ENCODE results near the gene ZNF513.

ZNF513 gene

GRCh38 chr2:27381577-27382181 is 1.1 kb upstream of the ZNF513 start:
- no peak for DNase-seq

GRCh38 chr2:27379836-27380625 is 503 bp downstream of the ZNF513 start:
- peak; percentile 26 for DNase-seq

GRCh38 chr2:27379383-27379835 is 1.1 kb downstream of the ZNF513 start:
- no peak for DNase-seq

GRCh38 chr2:27378809-27379290 is 1.7 kb downstream of the ZNF513 start:
- DNase-seq, result no peak

- no peak for DNase-seq
These were observed 2.3 kb downstream of the ZNF513 start for GRCh38 chr2:27378096-27378808.

GRCh38 chr2:27377618-27378095 is 2.9 kb downstream of the ZNF513 start:
- DNase-seq, result no peak

GRCh38 chr2:27376866-27377617 is 3.5 kb downstream of the ZNF513 start:
- no peak for DNase-seq

- no peak for DNase-seq
These were observed 4.2 kb downstream of the ZNF513 start for GRCh38 chr2:27376151-27376865.

GRCh38 chr2:27375513-27376099 is 4.9 kb downstream of the ZNF513 start:
- no peak for DNase-seq

GRCh38 chr2:27373567-27373966 is 7.0 kb downstream of the ZNF513 start:
- DNase-seq, result no peak

- no peak for DNase-seq
These were observed 7.6 kb downstream of the ZNF513 start for GRCh38 chr2:27372937-27373336.

GRCh38 chr2:27370816-27371620 is 9.5 kb downstream of the ZNF513 start:
- DNase-seq, result peak; percentile 55

GRCh38 chr2:27370026-27370815 is 10.3 kb downstream of the ZNF513 start, which contains the start of the genes EIF2B4 and SNX17:
Gene EIF2B4 (minus strand): TSS chr2:27370338. CDS start chr2:27370314, 24 bp downstream.
Gene SNX17 (plus strand): TSS chr2:27370616. CDS start chr2:27370744, 128 bp downstream.
- DNase-seq, result peak; percentile 99

GRCh38 chr2:27369471-27370025 is 11.0 kb downstream of the ZNF513 start:
- peak; percentile 41 for DNase-seq

GRCh38 chr2:27363933-27364332 is 16.6 kb downstream of the ZNF513 start:
- DNase-seq, result no peak

GRCh38 chr2:27362678-27363420 is 17.7 kb downstream of the ZNF513 start:
- DNase-seq, result no peak

- peak; percentile 98 for DNase-seq
These were observed 24.0 kb downstream of the ZNF513 start, which contains the start of gene GTF3C2 for GRCh38 chr2:27356382-27357181. Gene GTF3C2 (minus strand): TSS chr2:27356764. CDS start chr2:27343554, 13,210 bp downstream.

GRCh38 chr2:27356056-27356381 is 24.5 kb downstream of the ZNF513 start:
- DNase-seq, result peak; percentile 34

All from fibroblast of skin of right quadriceps (primary cell).